Measurements from ENCODE around the gene ALPG. TPM values are rescaled to one million over a fixed set of nuclear protein-coding genes. Genes with fewer than 3 reads are reported as not detected.

Gene ALPG
- total and polyA plus RNA-seq, 2 experiments from 2014 or later: not detected

DNA sequence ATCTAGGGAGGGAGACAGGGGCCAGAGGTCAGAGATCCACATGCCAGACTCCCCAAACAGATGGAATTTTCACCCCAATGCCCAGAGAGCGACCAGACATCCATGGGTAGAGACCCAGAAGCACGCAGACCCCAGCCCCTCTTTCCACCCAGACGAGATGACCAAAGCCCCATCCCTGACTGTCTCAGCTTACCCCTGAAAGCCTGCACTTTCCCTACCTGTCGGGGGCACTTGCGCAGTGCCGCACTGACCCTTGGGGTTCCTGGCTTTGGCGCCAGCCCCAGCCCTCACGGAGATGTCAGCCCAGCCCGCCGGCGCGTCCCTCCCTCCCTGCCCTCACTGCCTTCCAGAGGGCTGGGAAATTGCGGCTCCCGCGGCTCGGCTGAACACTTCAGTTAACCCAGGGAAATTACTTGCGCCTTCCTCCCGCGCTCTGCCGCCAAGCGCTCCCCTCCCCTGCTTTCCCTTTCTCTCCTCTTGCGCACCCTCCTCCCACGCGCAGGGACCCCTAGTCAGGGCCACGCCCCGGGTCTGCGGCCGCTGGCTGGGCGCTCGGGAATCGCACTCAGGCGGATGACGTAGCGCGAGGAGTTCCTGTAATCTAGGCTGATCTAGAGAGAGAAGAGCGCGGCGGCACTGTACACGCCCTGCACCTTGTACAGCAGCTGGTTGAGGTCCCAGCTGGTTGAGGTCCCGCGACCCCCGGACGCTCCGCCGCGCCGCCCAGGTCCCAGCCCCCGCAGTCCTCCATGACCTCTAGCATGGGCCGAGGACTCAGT lies 12.0 kb downstream of the ALPG start:
- H3K4me1 ChIP-seq (ENCODE audit: insufficient read depth): no peaks in the 10 kb centered on the region
- 3 to 4% methylated on average over 40 to 49 of the region's 49 CpGs for WGBS, 2 experiments (ENCODE audit: low coverage in 1 of 2, low lambda C conversion rate in 2 of 2, missing lambda C conversion rate in 2 of 2)
- H3K36me3 ChIP-seq (ENCODE audit: low read depth): no peaks in the 10 kb centered on the region
- H3F3A ChIP-seq (ENCODE audit: insufficient read depth): no peaks in the 10 kb centered on the region
- no peaks in the 10 kb centered on the region for H3K79me2 ChIP-seq (ENCODE audit: insufficient read depth)
- H3K27ac ChIP-seq: no peak overlapping the region
- no peaks in the 10 kb centered on the region for H4K20me1 ChIP-seq (ENCODE audit: insufficient read depth)
- no peak overlapping the region for H3K9ac ChIP-seq
- DNase-seq: peak; percentile 62
- H3K4me2 ChIP-seq (ENCODE audit: unreplicated experiment): peak overlapping the region; percentile 57
- H3K27me3 ChIP-seq (replicated peaks; ENCODE audit: insufficient read depth): peaks cover 57% of the 10 kb centered on the region
- H2AFZ ChIP-seq: 0 out of 2 replicates have a peak overlapping the region, but pooled peaks have one; percentile 41
- in situ Hi-C loops (cut with MboI): no loop called here
- H3K4me3 ChIP-seq: peak overlapping the region; percentile 57
- H3K9me2 ChIP-seq (ENCODE audit: insufficient read depth): no peaks in the 10 kb centered on the region
- no peaks in the 10 kb centered on the region for H3K9me3 ChIP-seq (ENCODE audit: low read depth)
- TF ChIP-seq EZH2phosphoT487 (IDR thresholded peaks at IDR 0.05; ENCODE audit: insufficient read depth, low read depth): no peak
- peak; percentile 50 for TF ChIP-seq EZH2 (IDR thresholded peaks at IDR 0.05; ENCODE audit: insufficient read depth, poor library complexity, severe bottlenecking)

DNA sequence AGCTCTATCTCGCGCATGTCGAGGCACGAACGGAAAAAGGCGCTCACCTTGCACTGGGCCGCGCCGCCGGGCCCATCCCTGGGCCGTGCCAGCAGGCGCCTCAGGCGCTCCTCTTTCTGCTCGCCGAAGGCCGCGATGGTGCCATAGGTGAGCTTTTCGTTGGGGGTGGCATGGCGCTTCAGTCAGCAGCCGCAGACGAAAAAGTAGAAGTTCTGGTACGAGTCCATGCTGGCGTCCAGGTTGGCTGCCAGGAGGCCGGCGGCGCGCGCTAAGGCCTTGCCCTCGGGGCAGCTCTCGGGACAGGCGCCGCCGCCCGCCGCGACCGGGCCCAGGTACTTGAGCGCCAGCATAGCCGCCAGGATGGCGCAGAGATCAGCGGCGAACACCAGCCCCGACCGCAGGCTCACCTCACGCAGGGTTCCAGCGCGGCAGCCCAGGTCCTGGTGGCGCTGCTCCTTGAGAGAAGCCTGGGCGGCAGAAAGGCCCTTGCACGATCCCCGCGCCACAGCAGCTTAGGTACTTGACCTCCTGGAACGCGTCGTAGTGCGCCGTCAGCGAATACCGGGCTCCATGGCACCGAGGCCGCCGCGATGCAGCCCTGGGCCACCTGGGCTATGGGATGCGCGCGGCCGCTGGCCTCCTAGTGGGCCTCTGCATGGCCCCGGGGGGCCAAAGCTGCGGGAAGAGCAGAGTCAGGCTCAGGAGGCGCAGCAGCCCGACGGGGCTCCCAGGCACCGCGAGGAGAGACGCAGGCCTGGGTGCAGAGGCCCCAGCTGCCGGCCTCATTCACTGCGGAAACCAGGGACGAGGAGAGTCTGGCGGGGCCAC lies 12.8 kb downstream of the ALPG start:
- Histone ChIP-seq H3K4me2 (ENCODE audit: unreplicated experiment) (peak overlapping the region; percentile 57), H3K4me1 (ENCODE audit: insufficient read depth) (no peaks in the 10 kb centered on the region), H3K9ac (no peak overlapping the region), H3K27me3 (replicated peaks; ENCODE audit: insufficient read depth) (peaks cover 58% of the 10 kb centered on the region), H2AFZ (no peak overlapping the region), H3K79me2 (ENCODE audit: insufficient read depth) (no peaks in the 10 kb centered on the region), H3K9me2 (ENCODE audit: insufficient read depth) (no peaks in the 10 kb centered on the region), H3K9me3 (ENCODE audit: low read depth) (no peaks in the 10 kb centered on the region), H4K20me1 (ENCODE audit: insufficient read depth) (no peaks in the 10 kb centered on the region), H3K4me3 (peak overlapping the region; percentile 57; the same call in 1 of the 2 replicates), H3K36me3 (ENCODE audit: low read depth) (no peaks in the 10 kb centered on the region), H3K27ac (no peak overlapping the region), H3F3A (ENCODE audit: insufficient read depth) (no peaks in the 10 kb centered on the region)
- in situ Hi-C loops (cut with MboI): loop anchor here (10.0 kb wide), 1 partner anchor 515 kb away; no protein-coding TSS in a partner anchor
- no peak for DNase-seq
- WGBS, 2 experiments (ENCODE audit: low coverage in 1 of 2, low lambda C conversion rate in 2 of 2, missing lambda C conversion rate in 2 of 2): 5 to 8% methylated on average over 61 to 77 of the region's 79 CpGs
- TF ChIP-seq EZH2 (IDR thresholded peaks at IDR 0.05; ENCODE audit: insufficient read depth, poor library complexity, severe bottlenecking) (no peak), EZH2phosphoT487 (IDR thresholded peaks at IDR 0.05; ENCODE audit: insufficient read depth, low read depth) (no peak)

DNA sequence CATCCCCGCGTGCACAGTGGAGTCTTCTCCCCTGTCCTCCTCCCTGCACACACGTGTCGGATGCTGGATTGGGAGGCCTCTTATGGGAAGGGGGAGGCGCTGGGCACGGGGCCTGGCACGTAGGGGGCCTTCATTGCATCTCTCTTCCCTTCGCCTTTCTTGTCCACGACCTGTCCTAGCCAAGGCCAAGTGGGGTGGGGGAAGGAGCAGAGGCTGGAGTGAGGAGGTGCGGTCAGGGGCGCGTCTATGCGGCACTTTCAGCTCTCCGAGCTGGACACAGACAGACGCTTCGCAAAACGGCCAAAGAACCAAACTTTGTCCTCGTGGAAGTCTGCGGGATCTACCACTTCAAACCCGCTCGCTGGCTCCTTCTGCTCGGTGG lies 13.4 kb downstream of the ALPG start:
- H3K4me3 ChIP-seq: no peak overlapping the region
- H3K27me3 ChIP-seq (replicated peaks; ENCODE audit: insufficient read depth): peaks cover 64% of the 10 kb centered on the region
- no peaks in the 10 kb centered on the region for H3K9me2 ChIP-seq (ENCODE audit: insufficient read depth)
- H3K9me3 ChIP-seq (ENCODE audit: low read depth): no peaks in the 10 kb centered on the region
- in situ Hi-C loops (cut with MboI): loop anchor here (10.0 kb wide), 1 partner anchor 515 kb away; no protein-coding TSS in a partner anchor
- no peak overlapping the region for H3K27ac ChIP-seq
- H2AFZ ChIP-seq: no peak overlapping the region
- H3K9ac ChIP-seq: no peak overlapping the region
- H3K4me2 ChIP-seq (ENCODE audit: unreplicated experiment): no peak overlapping the region
- no peaks in the 10 kb centered on the region for H3K4me1 ChIP-seq (ENCODE audit: insufficient read depth)
- no peak for DNase-seq
- H4K20me1 ChIP-seq (ENCODE audit: insufficient read depth): no peaks in the 10 kb centered on the region
- no peaks in the 10 kb centered on the region for H3F3A ChIP-seq (ENCODE audit: insufficient read depth)
- no peaks in the 10 kb centered on the region for H3K79me2 ChIP-seq (ENCODE audit: insufficient read depth)
- no peaks in the 10 kb centered on the region for H3K36me3 ChIP-seq (ENCODE audit: low read depth)
- WGBS, 2 experiments (ENCODE audit: low coverage in 1 of 2, low lambda C conversion rate in 2 of 2, missing lambda C conversion rate in 2 of 2): 4 to 9% methylated on average over 11 to 22 of the region's 22 CpGs
- TF ChIP-seq EZH2 (IDR thresholded peaks at IDR 0.05; ENCODE audit: insufficient read depth, poor library complexity, severe bottlenecking): peak; percentile 66
- no peak for TF ChIP-seq EZH2phosphoT487 (IDR thresholded peaks at IDR 0.05; ENCODE audit: insufficient read depth, low read depth)

DNA sequence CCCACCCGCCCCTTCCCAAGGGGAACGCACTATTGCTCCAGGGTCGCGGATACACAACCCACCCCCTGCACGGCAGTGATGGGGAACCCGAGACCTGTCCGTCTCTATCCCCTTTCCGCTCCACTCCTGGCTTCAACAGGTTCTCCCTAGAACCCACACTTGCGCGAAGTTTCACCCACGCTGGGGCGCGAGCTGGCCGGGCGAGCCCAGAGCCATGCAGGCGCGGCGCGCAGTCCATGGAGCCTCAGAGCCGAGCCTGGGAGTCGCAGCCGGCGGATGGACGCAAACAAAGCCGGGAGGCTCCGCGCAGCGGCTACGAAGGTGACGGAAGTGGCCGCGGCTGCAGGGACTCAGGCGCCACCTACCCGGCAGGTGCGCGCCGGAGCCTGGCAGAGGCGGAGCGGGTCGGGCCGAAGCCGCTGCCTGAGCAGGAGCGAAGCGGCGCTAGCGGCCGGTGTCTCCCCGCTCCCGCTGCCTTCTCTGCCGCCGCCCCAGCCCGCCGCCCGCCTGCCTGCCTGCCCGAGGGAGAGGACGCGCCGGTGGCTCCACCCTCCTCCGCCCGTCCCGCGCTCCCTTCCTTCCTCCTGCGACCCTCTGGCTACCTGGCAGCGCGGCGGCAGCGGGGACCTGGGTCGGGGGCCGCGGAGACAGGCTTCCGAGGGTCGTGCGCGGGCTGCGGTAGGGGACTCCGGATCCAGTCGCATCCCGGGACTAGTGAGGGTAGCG lies 14.0 kb downstream of the ALPG start:
- Histone ChIP-seq H2AFZ (no peak overlapping the region), H4K20me1 (ENCODE audit: insufficient read depth) (no peaks in the 10 kb centered on the region), H3K9me3 (ENCODE audit: low read depth) (no peaks in the 10 kb centered on the region), H3K9ac (no peak overlapping the region), H3K4me1 (ENCODE audit: insufficient read depth) (no peaks in the 10 kb centered on the region), H3K9me2 (ENCODE audit: insufficient read depth) (no peaks in the 10 kb centered on the region), H3K27me3 (replicated peaks; ENCODE audit: insufficient read depth) (peaks cover 69% of the 10 kb centered on the region), H3K4me2 (ENCODE audit: unreplicated experiment) (no peak overlapping the region), H3K4me3 (peak overlapping the region; percentile 15; the same call in 1 of the 2 replicates), H3K27ac (no peak overlapping the region), H3K79me2 (ENCODE audit: insufficient read depth) (no peaks in the 10 kb centered on the region), H3F3A (ENCODE audit: insufficient read depth) (no peaks in the 10 kb centered on the region), H3K36me3 (ENCODE audit: low read depth) (no peaks in the 10 kb centered on the region)
- DNase-seq: peak; percentile 42
- WGBS, 2 experiments (ENCODE audit: low coverage in 1 of 2, low lambda C conversion rate in 2 of 2, missing lambda C conversion rate in 2 of 2): 3 to 5% methylated on average over 59 to 63 of the region's 79 CpGs
- in situ Hi-C loops (cut with MboI): loop anchor here (10.0 kb wide), 1 partner anchor 516 kb away; no protein-coding TSS in a partner anchor
- TF ChIP-seq EZH2phosphoT487 (IDR thresholded peaks at IDR 0.05; ENCODE audit: insufficient read depth, low read depth): no peak
- peak; percentile 89 for TF ChIP-seq EZH2 (IDR thresholded peaks at IDR 0.05; ENCODE audit: insufficient read depth, poor library complexity, severe bottlenecking)

Data from GM23248 (cell line).